ENCODE measurements around the gene PLLP. TPM values are rescaled to one million over a fixed set of nuclear protein-coding genes. Genes with fewer than 3 reads are reported as not detected.
"Not testable (repeated sequence)": the region's sequence is repeated elsewhere in the genome, so short reads cannot be mapped to it uniquely, and the experiment has no call there.

The PLLP gene
- polyA plus RNA-seq, 10 donors: 0.55 to 2.4 (median 1.2) TPM

DNA sequence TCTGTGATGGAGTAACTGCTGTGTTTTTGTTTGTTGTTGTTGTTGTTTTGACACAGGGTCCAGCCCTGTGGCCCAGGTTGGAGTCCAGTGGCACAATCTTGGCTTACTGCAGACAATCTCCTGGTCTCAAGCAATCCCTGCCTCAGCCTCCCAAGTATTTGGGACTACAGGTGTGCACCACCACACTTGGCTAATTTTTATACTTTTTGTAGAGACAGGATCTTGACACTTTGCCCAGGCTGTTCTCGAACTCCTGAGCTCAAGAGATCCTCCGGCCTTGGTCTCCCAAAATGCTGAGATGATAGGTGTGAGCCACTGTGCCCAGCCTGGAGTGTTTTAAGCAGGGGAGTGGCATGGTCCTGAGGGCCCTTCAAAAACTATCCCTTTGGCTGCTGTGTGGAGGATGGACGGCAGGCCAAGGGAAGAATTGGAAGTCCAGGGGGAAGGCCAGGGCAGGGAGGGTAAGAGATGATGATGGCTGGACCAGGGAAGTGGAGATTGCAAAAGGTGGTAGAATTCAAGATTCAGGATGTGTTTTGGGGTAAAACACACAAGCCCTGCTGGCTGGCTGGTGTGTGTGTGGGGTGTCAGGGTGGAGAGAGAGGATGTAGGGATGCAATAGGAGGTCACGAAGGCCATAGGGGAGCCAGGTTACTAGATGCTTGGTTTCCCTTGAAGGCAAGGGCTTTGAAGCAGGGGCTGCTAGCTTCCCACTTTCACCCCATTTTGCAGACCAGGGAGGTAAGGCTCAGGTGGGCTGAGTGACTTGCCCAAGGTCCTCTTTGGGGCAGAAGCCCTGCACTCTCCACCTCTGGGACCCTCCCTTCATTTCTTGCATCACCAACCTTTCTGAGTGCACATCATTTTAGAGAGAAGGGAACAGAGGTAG lies 18.8 kb upstream of the PLLP start:
- DNase-seq: no peak

DNA sequence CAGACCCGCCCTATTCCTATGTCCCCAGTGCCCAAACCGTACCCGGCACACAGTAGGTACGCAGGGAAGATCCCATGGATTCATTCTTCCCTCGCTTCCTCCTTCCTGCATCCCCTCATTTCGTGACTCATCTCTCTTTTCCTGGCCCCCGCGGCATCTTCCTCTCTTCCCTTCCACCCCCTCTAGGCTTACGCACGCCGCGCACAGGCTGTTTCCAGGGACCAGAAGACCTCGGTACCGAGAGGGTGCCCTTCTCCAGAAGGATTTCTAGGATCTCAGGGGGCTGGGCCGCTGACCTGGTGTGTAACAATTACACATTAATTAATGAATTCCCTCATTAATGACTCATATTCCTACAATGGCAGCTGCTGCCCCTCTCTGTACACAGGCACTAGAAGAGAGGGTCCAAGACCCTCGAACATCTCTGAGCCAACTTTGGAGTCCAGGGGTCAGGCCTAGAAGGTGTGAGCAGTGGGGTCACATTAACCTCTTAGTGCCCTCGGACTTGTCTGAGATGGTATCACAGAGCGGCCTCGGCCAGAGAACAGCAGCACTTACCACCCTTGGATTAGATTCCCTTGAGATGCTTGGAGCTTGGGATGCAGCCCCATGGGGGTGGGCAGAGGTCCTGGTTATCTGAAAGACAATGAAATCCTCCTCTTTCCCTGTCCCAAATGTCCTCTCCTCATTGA lies 16.8 kb upstream of the PLLP start:
- DNase-seq: no peak

DNA sequence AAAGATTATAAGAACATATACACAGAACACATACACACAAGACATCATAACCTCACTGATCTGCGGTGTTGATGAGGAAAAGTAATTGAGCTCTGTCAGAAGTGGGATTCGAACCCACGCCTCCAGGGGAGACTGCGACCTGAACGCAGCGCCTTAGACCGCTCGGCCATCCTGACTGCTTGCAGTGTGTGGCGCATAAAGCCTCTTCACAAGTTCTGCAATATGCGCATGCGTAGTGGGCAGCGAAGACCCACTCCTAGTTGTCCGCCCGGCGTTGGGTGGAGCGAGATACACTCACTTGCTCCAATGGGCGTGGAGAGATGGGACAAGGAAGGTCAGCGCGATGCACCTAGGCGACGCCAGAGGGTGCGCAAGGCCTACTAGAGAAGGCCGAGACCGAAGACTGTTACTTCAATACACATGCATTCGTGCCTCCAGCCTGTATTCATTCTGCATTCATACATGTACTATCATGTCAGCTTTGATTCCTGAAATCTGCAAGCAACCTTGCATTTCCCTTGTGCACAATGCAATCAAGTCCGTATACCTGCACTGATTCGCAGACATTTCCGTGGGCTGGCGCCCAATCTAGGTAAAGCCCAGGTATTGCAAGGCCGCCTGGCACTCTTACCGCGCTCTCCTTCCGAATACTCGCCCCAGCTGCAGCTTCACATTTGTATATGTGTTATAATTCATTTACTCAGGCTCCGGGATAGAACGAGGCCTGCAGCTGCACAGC lies 16.1 kb upstream of the PLLP start:
- peak; percentile 99 to 100 (median 100) for DNase-seq

DNA sequence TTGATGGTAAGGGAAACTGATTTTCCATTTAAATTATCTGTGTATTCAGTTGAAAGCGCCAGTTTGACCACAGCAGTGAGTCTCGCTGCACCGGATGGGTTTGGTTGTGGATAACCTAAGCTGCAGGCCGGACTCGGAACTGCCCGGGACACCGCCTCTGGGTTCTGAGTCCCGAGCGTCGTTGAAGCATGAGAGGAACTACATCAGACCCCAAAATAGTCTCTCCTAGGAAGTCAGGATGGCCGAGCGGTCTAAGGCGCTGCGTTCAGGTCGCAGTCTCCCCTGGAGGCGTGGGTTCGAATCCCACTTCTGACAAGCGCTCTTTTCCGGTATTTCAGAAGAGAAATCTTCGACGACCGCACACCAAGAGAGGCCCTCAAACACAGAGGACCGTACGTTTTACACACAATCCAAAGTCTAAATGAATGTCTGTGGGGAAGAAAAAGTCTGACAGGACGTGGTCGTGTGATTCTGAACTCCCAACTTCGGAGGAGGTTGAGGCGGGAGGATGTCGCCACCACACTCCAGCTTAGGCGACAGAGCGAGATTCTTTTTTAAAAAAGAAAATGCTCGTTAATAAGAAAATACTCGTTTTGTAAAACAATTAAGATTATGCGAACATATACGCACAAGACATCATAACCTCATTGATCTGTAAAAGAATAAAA lies 15.4 kb upstream of the PLLP start:
- peak; percentile 93 to 97 (median 96) for DNase-seq

DNA sequence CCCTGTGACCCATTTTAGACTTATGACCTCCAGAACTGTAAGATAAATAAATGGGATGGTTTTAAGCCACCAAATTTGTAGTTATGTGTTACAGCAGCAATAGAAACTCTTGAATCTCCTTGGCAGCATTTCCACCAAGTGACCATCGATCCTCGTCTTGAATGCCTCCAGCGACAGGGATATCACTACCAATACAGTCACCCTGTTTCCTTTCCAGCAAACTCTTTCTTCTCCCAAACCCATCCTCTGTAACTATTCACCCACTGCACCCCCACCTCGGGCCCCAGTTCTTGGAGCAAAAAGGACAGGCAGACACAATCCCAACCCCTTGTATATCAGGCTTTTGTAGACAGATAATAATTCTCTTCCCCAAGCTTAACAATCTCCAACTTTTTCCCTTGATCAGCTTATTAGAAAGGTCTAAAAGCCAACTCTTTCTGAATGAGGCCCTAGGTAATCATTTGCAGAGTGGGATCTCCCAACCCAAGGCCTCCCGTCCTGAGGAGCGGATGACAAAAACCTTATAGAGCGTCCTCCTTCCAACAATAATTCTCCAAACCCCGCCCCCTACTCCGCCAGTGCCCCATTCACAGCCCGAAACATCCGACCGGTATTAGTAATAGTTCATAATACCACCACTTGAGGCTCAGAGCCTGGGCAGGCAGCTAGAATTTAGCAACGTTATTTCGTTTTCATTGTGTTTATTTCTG lies 14.7 kb upstream of the PLLP start:
- DNase-seq: no peak

DNA sequence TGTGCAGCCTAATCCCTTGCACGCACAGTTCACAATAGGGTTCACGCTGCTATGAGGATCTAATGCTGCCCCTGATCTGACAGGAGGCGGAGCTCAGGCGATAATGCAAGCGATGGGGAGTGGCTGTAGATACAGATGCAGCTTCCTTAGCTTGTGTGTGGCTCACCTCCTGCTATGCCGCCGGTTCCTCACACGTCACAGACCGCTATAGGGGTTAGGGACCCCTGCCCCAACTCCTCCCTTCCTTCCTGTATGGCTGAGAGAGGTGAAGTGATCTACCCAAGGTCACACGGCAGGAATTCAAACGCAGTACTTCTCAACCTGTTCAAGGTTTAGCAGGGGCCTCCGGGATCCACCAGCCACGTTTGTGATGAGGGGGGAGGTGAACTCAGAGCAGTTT lies 13.4 kb upstream of the PLLP start:
- no peak for DNase-seq

DNA sequence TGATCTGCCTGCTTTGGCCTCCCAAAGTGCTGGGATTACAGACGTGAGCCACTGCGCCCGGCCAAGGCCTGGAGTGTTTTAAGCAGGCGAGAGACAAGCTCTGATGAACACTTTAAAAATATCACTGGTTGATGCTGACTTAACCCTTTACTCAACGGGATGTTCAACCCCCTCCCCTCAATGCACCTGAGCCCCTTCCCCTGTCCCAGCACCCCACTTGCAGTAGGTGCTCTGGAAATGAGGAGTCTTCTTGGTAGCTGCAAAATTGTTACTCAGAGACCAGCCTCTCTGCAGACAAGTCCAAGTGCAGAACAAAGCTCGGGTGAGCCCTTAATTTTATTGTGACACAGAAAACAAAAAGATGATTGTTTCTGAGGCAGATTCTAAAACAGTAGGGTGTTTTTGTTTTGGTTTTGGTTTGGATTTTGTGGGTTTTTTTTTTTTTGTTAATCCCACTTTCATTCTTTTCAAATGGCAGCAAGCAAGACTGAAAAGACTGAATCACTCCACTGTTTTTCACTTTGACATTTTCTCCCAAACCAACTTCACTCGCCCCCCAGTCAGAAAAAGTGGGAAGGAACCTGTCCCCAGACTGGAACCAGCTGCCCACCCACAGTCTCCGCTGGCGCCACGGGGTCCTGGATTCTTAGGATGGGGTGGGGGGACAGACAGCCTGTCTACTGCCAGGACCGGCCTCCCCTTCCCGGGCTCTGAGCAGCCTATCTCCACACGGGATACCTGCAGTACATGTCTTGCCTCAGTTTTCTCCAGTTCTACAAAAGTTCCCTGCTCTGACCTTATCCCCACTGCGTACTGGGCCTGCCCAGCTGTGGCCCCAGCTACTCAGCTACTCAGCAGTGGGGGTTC lies 5.2 kb upstream of the PLLP start:
- no peak for DNase-seq

DNA sequence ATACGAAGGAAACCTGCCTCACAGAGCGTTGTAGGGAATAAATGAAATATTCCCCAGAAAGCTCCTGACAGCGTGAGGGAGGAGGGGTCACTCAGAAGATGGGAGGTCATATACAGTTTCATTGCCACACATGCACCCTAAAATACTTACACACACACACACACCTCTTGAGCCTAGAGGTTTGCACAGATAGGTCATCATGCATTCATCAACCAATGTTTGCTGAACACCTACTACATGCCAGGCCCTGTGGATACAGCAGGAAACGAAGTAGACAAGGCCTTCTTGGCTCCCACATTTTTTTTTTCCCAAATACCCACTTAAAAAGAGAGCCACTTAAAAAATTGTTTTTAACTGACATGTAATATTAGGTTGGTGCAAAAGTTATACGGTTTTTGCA lies 907 bp upstream of the PLLP start:
- no peak for DNase-seq

DNA sequence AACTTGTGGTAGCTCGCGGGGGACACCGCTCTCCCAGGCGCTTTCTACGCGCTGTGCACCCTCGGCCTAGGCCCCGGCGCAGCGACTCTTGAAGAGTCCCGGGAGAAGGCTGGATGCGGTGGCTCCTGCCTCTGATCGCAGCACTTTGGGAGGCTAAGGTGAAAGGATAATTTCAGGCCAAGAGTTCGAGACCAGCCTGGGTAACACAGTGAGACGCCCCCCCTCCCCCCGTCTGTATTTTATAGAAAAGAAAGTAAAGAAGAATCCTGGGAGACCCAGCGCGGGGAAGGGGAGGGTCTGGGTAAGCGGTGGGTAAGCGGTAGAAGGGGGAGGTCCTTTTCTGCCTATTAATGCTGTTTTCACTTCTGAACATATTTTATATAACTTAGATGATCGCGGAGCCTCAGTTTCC lies 486 bp upstream of the PLLP start:
- DNase-seq: no peak

DNA sequence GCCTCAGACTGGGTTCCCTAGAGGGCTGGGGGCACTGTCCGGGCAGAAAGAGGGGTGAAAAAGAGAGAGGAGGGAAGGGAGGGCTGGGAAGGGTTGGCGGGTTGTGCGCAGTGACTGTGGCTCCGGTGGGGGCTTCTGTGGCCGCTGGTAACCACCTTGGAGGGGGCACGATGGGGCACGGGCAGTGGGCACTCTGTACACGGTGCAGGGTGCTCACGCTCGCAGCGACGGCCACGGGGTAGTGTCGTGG lies 588 bp downstream of the PLLP start:
- no peak for DNase-seq

DNA sequence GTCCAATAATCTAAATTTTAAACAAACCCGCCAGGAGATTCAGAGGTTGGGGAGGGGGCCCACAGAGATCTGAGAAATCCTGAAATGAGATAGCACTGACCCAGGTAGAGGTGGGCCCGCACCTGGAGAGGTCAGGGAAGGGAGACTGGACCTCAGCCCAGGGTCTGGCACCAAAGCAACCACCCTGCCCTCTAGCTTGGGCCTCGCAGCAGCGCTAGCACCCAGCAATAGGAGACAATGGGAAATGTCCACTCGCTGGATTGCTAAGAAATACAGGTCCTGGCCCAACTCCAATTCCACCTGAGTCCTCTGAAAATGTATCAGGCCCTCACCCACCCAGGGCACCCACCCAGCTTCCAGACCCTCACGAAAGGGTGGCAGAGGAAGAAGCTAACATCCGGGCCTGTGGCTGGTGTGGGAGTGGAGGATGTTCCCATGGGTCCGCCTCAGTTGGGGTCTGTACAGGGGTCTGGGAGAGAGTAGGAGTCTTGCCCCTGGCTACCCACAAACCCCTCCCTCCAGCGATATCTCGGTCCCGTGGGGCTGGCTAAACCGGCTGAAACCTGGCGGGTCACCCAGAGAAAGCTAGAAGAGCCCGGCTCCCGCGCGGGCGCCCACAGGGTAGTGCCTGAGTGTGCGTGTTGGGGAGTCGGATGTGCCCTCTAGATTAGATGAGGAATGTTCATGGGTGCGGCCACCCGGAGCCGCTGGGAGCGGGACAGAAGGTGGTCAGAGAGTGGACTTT lies 1.1 kb downstream of the PLLP start:
- DNase-seq: no peak

DNA sequence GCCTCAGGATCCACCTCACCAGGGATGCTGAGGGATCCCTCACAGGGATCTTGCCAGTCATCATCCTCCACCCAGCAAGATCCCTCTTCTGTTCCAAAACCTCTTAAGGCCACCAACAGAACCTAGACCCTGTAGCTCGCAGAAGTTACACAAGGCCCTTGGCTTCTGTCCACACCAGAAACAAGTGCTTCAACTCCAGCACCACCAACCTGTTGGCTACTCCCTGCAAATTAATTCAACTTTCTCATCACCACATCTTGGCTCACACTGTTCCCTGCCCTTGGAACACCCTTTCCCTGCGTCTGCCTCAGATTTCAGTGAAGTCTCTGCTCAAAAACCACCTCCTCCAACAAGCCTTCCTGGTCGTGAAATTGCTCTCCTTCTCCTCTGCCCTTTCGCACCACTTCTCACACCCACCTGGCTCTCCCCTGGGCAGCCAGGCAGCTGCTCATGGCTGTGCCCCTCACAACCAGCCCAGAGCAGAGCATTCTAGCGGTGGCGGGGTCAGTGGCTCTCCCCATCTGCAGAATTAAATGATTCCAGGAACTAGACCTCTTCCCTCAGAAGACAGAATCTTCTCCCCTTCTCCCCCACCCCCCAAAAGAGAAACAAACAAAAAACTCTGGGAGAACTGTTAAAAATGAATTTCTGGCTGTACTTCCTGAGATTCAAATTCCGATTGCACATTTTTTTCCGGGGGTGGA lies 1.8 kb downstream of the PLLP start:
- no peak for DNase-seq

DNA sequence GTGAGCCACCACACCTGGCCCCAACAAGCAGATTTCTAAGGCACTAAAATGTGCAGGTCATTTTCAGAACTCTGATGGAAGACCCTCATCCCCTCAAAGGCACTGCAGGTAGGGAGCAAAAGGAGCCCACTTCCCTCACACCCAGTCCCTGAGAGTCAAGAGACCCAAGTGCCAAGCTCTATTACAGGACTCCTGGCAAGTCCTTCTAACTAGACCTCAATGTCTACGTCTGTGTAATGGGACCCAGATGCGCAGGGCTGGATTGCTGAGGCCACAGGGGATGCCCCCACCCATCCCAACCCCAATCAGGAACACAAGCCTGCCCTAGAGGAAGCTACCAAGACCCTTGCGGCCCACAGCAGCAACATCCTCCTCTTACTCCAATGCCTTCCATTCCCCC lies 2.7 kb downstream of the PLLP start:
- DNase-seq: no peak

DNA sequence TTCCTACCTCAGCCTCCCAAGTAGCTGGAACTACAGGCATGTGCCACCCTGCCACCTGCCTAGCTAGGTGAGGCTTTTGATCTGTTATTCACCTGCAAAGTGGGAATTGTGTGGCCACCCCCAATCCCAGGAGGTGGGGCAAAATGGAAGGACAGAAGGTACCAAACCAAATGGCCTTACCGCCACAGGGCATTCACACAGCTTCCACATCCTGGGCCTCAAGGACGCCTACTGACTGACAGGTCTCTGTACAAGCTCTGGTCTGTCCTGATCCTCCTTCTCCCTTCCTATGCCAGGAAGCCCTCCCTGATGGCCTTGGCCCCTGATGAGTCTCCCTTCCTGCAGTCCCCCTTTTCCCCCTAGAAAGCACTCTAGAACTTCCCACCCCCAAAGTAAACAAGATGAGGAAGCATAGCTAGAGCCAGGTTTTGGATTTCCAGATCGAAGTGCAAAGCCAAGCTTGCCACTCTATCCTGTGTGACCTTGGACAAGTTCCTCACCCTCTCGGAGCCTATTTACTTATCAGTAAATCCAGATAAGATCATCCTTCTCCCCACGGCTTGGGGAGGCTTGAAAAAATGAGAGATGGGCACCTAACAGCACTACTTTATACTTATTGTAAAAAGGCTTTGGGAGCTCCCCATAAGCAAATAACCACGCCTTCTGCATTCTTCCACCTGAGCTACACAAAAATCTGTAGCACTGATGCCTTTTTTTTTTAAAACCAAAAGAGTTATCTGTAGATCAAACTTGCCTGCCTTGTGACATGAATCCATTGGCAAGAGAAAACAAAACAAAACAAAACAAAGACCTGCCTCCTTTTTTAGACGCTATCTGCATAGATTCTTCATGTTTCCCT lies 4.5 kb downstream of the PLLP start:
- DNase-seq: no peak

DNA sequence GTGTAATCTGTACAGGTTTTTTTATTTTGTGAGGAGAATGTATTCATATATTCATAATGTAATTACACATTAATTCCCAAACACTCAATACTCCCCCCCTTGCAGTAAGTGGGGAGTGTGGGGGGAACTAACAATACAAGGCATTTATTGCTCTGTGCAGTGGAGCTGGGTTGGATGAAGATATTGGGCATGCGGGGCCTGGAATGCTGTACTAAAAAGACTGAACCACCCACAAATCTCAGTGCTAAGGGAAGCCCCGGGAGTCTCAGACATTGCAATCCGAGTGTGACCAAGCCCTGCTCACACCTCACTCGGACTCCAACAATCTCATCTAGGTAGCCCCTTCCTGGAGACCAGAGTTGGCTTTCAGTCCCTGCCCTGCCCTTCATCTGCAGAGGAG lies 6.0 kb downstream of the PLLP start:
- no peak for DNase-seq

DNA sequence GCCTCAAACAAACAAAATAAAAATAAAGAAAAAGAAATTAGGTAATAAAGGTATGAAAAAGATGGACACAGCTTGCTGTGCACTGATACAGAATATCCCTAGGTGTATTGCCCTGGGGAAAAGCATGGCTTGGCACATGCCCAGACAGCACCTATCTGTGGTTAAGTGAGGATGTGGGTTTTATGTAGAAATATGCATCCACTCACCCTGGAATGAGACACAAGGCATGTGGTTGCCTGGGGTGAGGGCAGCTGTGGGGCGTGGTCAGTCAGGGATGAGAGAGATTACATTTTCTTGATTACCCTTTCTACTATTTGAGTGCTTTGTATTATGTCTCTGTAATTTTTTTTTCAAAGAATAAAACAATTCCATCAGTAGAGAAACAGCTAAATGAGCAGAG lies 6.9 kb downstream of the PLLP start:
- no peak for DNase-seq

DNA sequence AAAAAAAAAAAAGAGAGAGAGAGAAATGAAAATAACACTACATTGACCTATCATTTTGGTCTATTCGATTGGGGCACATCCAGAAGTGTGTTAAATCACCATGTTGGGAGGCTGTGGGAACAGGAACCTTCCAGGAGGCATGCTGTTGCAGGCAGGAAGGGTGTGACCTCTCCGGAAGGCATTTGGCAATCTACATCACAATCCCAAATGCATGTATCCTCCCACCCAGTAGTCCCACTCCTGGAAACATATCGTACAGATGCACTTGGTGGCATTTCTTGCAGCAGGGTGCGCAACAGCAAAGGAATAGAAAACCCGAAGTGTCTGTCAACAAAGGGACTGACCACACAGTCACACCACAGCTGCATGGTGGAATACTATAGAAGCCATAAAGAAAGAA lies 7.9 kb downstream of the PLLP start:
- no peak for DNase-seq

DNA sequence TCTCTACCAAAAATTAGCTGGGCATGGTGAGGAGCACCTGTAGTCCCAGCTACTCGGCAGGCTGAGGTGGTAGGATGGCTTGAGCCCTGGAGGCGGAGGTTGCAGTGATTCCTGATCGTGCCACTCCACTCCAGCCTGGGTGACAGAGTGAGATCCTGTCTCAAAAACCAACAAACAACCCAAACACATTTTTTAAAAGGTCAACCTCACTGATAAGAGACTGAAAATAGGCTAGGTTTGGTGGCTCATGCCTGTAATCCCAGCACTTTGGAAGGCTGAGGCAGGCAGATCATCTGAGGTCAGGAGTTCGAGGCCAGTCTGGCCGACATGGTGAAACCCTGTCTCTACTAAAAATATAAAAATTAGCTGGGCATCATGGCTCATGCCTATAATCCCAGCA lies 8.5 kb downstream of the PLLP start:
- not testable (repeated sequence) for DNase-seq

All from muscle of back (tissue), 11 donors.